Omental fat pad (tissue), 4 donors: Measurements from ENCODE around the gene CEP97. TPM values are rescaled to one million over a fixed set of nuclear protein-coding genes. Genes with fewer than 3 reads are reported as not detected.
"Not testable (repeated sequence)": the region's sequence is repeated elsewhere in the genome, so short reads cannot be mapped to it uniquely, and the experiment has no call there.

ENCODE experiments used
- ATAC-seq: fragments of 150-250 bp; one replicate; pipeline ENCODE4 v1.9.1; 2016; ENCODE audit warnings: mild to moderate bottlenecking, moderate library complexity; ENCODE audit not compliant: low FRiP score
- DNase-seq: peaks from one replicate; pipeline ENCODE4 v3.0.0-alpha.2; 2019; ENCODE audit warnings: low spot score
- total RNA-seq, 4 donors: library from RNA; depleted of rRNA; stranded (reverse); fragments of >200 nt; gene quantifications; one replicate each; pipeline ENCODE4 v1.1.0, GENCODE V29; 2016
- TF ChIP-seq, protein P1 (sequence below), 3 donors: fragments of 450-650 bp; IDR thresholded peaks; one replicate each; pipeline ENCODE4 v1.5.1; 2016 to 2017; ENCODE audit warnings: antibody characterized with exemption in 3 of 3, mild to moderate bottlenecking in 3 of 3, moderate library complexity in 2 of 3

CEP97 gene, protein sequence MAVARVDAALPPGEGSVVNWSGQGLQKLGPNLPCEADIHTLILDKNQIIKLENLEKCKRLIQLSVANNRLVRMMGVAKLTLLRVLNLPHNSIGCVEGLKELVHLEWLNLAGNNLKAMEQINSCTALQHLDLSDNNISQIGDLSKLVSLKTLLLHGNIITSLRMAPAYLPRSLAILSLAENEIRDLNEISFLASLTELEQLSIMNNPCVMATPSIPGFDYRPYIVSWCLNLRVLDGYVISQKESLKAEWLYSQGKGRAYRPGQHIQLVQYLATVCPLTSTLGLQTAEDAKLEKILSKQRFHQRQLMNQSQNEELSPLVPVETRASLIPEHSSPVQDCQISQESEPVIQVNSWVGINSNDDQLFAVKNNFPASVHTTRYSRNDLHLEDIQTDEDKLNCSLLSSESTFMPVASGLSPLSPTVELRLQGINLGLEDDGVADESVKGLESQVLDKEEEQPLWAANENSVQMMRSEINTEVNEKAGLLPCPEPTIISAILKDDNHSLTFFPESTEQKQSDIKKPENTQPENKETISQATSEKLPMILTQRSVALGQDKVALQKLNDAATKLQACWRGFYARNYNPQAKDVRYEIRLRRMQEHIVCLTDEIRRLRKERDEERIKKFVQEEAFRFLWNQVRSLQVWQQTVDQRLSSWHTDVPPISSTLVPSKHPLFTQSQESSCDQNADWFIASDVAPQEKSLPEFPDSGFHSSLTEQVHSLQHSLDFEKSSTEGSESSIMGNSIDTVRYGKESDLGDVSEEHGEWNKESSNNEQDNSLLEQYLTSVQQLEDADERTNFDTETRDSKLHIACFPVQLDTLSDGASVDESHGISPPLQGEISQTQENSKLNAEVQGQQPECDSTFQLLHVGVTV
- 10 to 100 TPM in 1 of 4 donors, 1 to 10 TPM in 3; 5.0 to 10.2 (median 5.3) TPM for total RNA-seq

DNA sequence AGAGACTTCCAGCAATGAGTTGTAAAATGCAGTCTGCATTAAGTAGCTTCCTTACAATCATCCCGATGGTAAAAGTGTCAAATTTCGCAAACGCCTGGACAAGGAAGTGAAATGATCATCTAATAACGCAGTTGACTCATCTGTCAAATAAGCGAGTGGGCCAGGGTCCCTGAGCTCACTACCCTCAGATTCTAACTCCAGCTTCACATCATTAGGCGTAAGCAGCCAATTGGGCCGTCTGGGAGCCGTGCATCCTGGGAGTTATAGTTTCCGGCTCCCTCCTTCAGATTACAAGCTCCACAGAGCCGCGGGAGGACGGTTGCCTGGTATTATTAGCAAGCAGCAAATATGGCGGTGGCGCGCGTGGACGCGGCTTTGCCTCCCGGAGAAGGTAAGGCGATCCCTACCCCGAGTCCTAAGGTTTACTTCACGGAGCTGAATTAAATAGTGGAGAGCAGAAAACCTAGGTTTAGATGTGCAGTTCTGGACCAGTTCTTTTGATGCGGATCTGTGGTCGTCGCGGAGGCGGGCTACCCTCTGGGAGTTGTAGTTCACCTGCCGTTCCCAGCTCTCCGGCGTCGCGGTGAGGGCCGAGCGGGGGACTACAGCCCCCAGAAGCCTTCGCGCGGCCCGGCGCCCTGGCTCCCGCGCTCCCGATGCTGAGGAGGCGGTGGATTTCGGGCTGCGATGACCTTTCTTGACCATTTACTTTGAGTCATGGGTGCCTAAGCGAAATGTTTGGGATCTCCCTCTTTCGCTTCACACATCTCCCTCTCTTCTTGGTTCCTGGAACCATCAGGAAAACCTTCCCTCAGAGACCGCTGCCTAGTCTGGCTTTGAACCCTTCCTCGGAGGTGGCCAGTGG lies at the start of gene CEP97:
TSS of gene CEP97 (plus strand) at position 286 of the 865 bp plus-strand sequence. CDS start at position 349, 63 bp downstream.
- peak; percentile 99 for ATAC-seq
- TF ChIP-seq, protein P1, sequence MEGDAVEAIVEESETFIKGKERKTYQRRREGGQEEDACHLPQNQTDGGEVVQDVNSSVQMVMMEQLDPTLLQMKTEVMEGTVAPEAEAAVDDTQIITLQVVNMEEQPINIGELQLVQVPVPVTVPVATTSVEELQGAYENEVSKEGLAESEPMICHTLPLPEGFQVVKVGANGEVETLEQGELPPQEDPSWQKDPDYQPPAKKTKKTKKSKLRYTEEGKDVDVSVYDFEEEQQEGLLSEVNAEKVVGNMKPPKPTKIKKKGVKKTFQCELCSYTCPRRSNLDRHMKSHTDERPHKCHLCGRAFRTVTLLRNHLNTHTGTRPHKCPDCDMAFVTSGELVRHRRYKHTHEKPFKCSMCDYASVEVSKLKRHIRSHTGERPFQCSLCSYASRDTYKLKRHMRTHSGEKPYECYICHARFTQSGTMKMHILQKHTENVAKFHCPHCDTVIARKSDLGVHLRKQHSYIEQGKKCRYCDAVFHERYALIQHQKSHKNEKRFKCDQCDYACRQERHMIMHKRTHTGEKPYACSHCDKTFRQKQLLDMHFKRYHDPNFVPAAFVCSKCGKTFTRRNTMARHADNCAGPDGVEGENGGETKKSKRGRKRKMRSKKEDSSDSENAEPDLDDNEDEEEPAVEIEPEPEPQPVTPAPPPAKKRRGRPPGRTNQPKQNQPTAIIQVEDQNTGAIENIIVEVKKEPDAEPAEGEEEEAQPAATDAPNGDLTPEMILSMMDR (IDR thresholded peaks at IDR 0.05), result no peak

DNA sequence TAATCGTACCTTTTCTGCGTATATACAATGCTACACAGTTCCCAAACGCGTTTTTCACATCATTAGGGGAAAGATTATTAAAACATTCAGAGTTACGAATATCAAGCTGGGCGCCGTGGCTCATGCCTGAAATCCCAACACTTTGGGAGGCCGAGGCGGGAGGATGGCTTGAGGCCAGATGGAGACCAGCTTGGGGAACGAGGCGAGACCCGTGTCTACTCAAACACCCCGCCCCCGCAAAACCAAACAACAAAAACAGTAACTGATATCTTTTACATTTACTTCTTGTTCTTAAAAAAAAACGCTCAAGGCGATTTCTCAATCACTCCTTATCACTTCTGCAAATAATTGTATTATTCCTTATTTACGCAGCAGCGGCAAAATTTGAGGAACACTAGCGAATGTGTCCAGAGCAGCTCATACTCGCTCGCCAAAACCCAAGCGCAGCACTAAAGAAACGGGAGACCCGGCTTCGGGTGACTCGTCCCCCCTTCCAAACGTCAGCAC lies 48.7 kb upstream of the CEP97 start:
- ATAC-seq (no peak), DNase-seq (no peak)
- TF ChIP-seq, protein P1 (IDR thresholded peaks at IDR 0.05), result no peak

More for the DNA sequence above, at the start of gene CEP97:
- peak; percentile 81 for DNase-seq

- TF ChIP-seq, protein P1 (IDR thresholded peaks at IDR 0.05), result no peak
- DNase-seq (peak; percentile 61), ATAC-seq (peak; percentile 98)
Measured at GRCh38 chr3:101676216-101676764, 48.1 kb upstream of the CEP97 start.

- ATAC-seq (peak; percentile 89), DNase-seq (peak; percentile 99)
- TF ChIP-seq, protein P1 (IDR thresholded peaks at IDR 0.05), result no peak
Measured at GRCh38 chr3:101676765-101677435, 47.5 kb upstream of the CEP97 start, which contains the start of gene ZBTB11. ZBTB11 (minus strand) TSS chr3:101677132; CDS start chr3:101676914, 218 bp downstream.

DNA sequence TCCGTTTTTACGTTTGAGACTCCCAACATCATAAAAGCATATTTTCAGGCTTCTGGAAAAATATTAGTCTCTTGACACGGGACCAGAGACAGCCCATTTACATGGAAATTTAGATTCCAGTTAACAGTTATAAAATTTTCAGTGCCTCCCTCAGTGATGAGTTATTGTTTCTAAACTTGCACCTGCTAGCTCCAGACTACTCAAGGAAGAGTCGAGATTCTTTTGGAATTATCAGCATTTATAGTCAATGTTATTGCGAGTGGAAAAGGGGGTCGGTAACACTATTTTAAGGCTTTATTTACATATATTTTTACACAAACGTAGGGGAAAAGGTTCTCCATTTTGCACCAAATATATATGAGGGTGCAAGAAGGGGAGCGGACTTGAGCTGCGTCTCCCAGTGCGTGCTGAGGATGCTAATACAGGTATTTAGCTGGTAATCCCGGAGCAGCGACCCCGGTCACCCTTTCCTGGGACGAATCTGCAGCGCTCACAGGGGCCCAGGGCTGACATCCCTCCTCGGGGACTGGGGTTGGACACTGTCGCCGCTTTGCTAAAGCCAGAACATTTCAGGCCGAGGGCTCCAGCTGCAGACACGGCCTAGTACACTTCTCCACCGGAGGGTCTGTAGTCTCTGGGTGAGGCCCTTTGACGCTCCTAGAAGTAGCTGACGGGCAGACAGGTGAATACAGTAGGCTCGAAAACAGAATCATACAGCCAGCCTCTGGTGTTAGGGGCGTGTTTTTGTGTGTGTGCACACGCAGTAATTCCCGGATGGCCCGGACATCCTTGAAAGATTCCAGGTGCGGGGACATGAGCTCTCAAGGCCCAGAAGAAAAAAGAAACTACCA lies 46.8 kb upstream of the CEP97 start:
- DNase-seq, result no peak
- no peak for ATAC-seq

DNA sequence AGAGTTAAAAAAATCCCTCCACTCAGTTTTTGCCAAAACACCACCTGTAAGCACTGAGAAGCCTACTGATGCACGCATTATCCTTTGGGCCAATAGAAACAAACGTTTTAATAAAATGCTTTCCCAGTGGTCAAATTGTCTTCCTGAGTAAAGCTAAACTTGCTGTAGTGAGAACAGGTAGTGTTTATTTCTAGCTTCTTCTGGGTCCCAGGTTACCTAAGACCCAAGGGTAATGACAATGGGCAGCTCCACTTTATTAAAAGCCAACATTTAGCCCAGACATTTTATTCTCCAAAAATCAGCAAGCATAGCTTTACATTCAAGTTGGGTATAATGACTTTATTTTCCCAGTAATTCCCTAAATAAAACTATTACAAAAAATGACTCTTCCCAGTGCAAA lies 45.6 kb upstream of the CEP97 start:
- DNase-seq, ATAC-seq: not testable (repeated sequence)

More for the DNA sequence above, 46.8 kb upstream of the CEP97 start:
- TF ChIP-seq, protein P1 (IDR thresholded peaks at IDR 0.05), result no peak
